ENCODE measurements around the gene RBP3. TPM values are rescaled to one million over a fixed set of nuclear protein-coding genes. Genes with fewer than 3 reads are reported as not detected.

RBP3 gene
- total and polyA plus RNA-seq, 8 donors: not detected

GRCh38 chr10:47311193-47311931, 36.8 kb upstream of the RBP3 start:
- H3K4me1 ChIP-seq: peaks cover 13 to 29% (median 25%) of the 10 kb centered on the region in 3 donors
- H3K27me3 ChIP-seq: no peaks in the 10 kb centered on the region
- WGBS, 2 donors: 22 to 23% methylated on average over 10 of the region's 10 CpGs
- no peaks in the 10 kb centered on the region for H3K9me3 ChIP-seq
- no peak overlapping the region for H3K4me3 ChIP-seq
- no peak for TF ChIP-seq CTCF (IDR thresholded peaks at IDR 0.05)
- DNase-seq (peak; percentile 83 to 96 (median 94)), FAIRE-seq (no peak), ATAC-seq (peak; percentile 86 to 93 (median 90))
- peak overlapping the region in 3 of 4 donors; percentile 29 to 60 (median 46) for H3K27ac ChIP-seq
- intact Hi-C loops (cut with DNase I): loop anchor here in 2 of 3 donors (5.0 to 10.0 kb wide), 2 partner anchors 264 to 287 kb away; no protein-coding TSS in a partner anchor
- peaks cover 0 to 5% (median 5%) of the 10 kb centered on the region in 3 donors for H3K36me3 ChIP-seq

DNA sequence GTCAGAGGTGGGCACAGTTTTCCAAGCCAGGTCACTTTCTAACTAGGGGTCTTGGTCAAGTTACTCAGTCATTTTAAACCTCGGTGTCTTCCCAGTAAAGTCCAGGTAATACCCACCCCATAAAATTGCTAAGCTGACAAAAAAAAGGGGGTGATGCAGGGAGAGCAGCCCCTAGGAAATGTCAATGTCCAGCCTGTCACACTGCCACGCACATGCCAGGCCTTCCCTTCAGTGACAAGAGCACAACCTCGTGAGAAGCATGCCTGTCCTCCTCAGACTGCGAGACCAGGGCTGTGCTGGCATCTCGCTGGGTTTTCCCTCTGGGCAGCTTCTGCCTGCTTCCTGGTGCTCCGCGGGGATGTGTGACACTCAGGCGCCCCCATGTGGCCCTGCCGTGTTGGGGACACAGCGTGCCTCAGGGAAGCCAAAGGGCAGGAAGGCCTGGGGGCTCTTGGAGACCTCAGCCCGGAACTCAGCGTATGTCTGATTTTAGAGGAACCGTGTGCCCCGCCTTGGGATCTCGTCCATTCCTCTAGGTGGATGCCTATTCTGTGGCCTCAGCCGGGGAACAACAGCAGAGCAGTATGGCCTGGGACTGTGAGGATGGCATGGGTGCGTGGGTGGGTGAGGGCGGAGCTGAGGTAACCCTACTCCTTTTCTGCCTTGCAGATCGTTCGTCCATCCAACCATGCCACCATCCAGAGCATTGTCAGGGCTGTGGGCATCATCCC, 36.1 kb upstream of the RBP3 start:
- H3K4me1 ChIP-seq: peaks cover 13 to 24% (median 22%) of the 10 kb centered on the region in 3 donors
- H3K9me3 ChIP-seq: no peaks in the 10 kb centered on the region
- peaks cover 0 to 5% (median 5%) of the 10 kb centered on the region in 3 donors for H3K36me3 ChIP-seq
- no peak overlapping the region for H3K4me3 ChIP-seq
- DNase-seq (peak; percentile 84 to 95 (median 89)), ATAC-seq (peak; percentile 86 to 96 (median 90)), FAIRE-seq (no peak)
- TF ChIP-seq CTCF (IDR thresholded peaks at IDR 0.05): peak; percentile 65 to 78 (median 72)
- peak overlapping the region in 2 of 4 donors; percentile 29 to 37 for H3K27ac ChIP-seq
- WGBS, 2 donors: 29 to 31% methylated on average over 20 of the region's 20 CpGs
- H3K27me3 ChIP-seq: no peaks in the 10 kb centered on the region
- intact Hi-C loops (cut with DNase I): loop anchor here in 2 of 3 donors (5.0 to 10.0 kb wide), 2 partner anchors 265 to 287 kb away; no protein-coding TSS in a partner anchor

GRCh38 chr10:47312663-47312995, 35.5 kb upstream of the RBP3 start:
- H3K4me1 ChIP-seq: peaks cover 13 to 20% (median 16%) of the 10 kb centered on the region in 3 donors

DNA sequence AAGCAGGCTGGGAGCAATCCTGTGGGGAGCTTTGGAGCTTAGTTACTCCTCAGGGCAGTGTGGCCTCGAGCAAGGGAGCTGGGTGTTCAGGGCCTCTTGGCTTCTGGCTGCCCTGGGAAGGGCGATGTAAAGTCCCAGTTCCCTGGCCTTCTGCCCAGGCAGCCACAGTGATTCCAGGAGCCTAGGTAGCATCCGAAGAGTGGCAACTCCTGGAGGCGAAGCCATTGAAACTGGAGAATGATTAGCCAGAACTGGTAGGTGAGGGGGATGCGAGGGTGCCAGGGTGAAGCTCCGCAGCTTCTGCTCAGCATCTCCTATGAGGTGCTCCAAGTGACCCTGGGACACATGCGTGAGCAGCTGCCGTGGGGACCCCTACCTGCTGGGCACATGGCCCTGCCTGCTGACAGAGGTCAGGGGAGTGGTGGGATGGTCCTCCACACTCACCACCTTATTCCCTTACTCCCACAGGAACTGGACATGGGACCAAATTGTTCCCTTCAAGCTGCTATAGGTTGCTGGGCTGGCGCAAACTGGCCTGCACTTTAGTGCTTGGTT, 33.7 kb upstream of the RBP3 start:
- intact Hi-C loops (cut with DNase I): loop anchor here in 2 of 3 donors (5.0 to 10.0 kb wide), 2 partner anchors 267 to 290 kb away; no protein-coding TSS in a partner anchor
- H3K9me3 ChIP-seq: no peaks in the 10 kb centered on the region

More at GRCh38 chr10:47312663-47312995, 35.5 kb upstream of the RBP3 start:
- Histone ChIP-seq H3K27me3 (no peaks in the 10 kb centered on the region), H3K36me3 (peaks cover 0 to 5% (median 5%) of the 10 kb centered on the region in 3 donors), H3K9me3 (no peaks in the 10 kb centered on the region), H3K4me3 (no peak overlapping the region), H3K27ac (no peak overlapping the region)
- no peak for TF ChIP-seq CTCF (IDR thresholded peaks at IDR 0.05)
- intact Hi-C loops (cut with DNase I): loop anchor here in 2 of 3 donors (5.0 to 10.0 kb wide), 2 partner anchors 265 to 288 kb away; no protein-coding TSS in a partner anchor
- no peak for DNase-seq
- no peak for ATAC-seq
- FAIRE-seq: no peak
- 75 to 77% methylated on average over 7 of the region's 7 CpGs for WGBS, 2 donors

More for the DNA sequence above, 33.7 kb upstream of the RBP3 start:
- 65 to 86% methylated on average over 9 of the region's 9 CpGs for WGBS, 2 donors
- DNase-seq: no peak
- peaks cover 0 to 5% (median 5%) of the 10 kb centered on the region in 3 donors for H3K36me3 ChIP-seq
- ATAC-seq: no peak
- H3K4me3 ChIP-seq: no peak overlapping the region
- H3K27ac ChIP-seq: no peak overlapping the region
- no peaks in the 10 kb centered on the region for H3K27me3 ChIP-seq
- H3K4me1 ChIP-seq: peaks cover 13 to 15% (median 14%) of the 10 kb centered on the region in 3 donors
- no peak for TF ChIP-seq CTCF (IDR thresholded peaks at IDR 0.05)
- no peak for FAIRE-seq

Data from pancreas (tissue), 10 donors.